ENCODE measurements around the gene SMTN.
"Not testable (repeated sequence)": the region's sequence is repeated elsewhere in the genome, so short reads cannot be mapped to it uniquely, and the experiment has no call there.

SMTN gene

DNA sequence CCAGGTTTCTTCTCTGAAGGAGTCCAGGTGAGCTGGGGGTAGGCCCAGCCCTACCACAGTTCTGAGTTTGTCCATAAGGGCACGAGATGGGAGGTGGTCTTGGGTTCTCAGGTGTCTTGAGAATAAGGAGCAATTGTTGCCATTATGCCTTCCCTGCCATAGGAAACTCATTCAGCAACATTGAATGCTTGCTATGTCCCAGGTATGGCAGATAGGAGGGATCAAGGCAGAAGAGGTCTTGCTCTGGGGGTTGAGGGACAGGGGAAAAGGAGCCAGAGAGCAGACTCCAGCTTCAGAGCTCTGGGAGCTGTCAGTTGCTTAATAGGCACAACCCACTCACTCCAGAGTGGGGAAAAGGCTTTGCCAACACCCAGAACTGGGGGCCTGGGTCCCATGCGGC is 22.0 kb downstream of the SMTN start:
- no peak for DNase-seq (ENCODE audit: extremely low read depth in 1 of 2, low read depth in 1 of 2)

DNA sequence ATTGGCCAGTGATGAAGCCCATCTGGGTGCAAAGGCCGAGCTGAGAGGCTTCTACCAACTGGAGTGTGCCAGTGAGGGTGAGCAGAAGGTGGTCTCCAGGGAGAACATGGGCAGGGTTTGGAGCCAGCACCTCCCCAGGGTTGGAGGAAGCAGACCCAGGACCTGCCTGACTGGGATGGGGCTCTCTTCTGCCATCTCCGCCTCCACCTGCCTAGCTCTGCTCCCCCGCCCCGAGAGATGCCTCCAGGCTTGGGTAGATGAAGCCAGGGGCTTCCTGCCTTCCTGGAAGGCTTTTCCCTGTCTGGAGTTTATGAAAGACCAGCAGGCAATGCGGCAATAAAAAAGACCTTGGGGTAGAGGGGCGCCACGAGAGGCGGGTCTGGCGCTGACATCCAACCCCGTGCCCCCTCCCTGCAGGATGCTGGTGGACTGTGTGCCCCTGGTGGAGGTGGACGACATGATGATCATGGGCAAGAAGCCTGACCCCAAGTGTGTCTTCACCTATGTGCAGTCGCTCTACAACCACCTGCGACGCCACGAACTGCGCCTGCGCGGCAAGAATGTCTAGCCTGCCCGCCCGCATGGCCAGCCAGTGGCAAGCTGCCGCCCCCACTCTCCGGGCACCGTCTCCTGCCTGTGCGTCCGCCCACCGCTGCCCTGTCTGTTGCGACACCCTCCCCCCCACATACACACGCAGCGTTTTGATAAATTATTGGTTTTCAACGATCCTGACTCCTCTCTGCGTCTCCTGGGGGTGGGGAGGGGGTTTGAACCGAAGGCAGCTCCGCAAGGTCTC is 23.0 kb downstream of the SMTN start:
- no peak for DNase-seq (ENCODE audit: extremely low read depth in 1 of 2, low read depth in 1 of 2)

DNA sequence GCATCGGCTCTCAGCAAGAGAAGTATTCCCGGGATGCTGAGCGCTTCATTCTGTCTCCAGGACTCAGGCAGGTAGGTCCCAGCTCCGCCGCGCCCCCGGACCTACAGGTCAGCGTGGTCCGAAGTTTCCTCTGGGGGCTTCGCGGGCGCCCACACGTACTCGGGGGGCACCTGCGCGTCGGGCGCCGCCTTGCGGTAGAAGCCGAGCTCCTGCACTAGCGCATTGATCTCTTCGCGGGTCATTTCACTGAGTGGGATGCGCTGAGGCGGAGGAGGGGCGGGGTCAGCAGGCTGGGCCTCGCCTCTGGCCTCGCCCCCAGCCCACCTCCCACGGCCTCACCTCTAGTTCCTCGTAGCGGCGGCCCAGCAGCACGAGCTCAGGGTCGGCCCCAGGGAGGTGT is 23.8 kb downstream of the SMTN start:
- DNase-seq (ENCODE audit: extremely low read depth in 1 of 2, low read depth in 1 of 2): no peak

DNA sequence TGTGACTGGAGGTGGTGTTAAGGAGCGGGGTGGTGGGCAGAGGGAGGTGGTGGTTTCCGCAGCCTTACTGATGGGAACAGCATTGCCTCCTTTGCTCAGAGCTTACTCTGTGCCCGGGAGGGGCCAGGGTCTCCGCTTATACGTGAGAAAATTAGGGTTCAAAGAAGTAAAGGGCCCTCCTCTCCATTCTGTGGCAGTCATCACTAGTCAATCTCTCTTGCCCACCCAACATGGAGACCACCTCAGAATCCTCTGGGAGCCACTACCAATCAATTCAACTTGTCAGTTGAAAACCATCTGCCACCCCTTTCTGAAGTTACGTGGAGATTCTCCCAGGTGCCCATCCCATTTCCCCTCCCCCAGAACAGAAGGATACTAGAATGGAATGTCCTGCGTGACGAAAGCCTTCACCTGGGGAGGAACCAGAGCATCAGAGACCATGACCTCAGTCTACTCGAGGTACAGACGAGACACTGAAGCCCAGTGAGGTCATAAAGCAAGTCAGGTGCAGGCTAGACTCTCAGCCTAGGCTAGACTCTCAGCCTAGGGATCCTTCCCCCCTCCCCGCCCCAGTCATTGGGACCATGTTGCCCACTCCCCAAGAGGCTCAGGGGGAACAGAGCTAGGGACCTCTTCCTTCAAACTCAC is 24.3 kb downstream of the SMTN start:
- no peak for DNase-seq (ENCODE audit: extremely low read depth in 1 of 2, low read depth in 1 of 2)

DNA sequence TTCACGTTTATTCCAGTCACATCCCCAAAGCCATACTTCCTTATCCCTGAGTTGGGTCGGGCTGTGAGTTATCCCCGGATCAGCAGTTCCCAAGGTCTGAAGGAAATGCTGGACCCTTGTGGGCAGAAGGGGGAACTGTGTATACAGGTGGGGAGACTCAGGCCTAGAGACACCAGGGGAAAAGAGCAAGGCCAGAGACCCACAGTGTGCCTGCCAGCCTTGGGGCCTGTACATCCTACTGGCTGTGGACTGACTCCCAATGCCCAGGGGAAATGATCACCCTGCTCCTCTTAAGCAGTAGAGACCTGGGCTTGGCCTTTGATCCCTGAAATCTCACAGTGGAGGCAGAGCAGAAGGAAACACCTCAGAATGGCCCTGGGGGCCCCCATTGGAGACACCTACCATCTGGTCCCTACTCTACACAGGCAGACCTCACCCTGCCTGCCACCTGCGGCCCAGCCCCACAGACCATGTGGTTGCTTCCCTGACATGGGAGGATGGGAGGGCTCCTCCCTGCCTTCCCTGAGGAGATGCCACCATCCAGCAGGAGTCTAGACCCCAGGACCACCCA is 25.0 kb downstream of the SMTN start:
- DNase-seq (ENCODE audit: extremely low read depth in 1 of 2, low read depth in 1 of 2): no peak

DNA sequence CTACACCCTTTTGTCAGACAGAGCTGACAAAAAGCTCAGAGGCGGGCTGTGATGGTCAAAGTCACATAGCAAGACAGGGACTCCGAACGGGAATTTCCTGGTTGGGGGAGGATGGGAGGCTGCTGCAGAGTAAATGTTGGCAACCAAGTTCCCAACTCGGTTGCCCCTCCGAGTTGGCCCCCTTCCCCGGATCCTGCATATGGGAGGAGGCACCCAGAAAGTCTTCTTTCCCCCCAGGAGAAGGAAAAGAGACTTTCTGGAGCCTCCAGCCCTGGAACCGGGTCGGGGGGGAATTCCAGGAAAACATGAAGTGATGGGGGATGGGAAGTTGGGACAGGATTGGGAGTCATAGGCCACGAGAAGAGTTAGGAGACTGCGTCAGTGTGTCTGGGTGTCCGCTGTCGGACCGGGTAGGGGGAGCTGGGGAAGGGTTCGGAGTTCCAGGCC is 25.6 kb downstream of the SMTN start:
- no peak for DNase-seq (ENCODE audit: extremely low read depth in 1 of 2, low read depth in 1 of 2)

DNA sequence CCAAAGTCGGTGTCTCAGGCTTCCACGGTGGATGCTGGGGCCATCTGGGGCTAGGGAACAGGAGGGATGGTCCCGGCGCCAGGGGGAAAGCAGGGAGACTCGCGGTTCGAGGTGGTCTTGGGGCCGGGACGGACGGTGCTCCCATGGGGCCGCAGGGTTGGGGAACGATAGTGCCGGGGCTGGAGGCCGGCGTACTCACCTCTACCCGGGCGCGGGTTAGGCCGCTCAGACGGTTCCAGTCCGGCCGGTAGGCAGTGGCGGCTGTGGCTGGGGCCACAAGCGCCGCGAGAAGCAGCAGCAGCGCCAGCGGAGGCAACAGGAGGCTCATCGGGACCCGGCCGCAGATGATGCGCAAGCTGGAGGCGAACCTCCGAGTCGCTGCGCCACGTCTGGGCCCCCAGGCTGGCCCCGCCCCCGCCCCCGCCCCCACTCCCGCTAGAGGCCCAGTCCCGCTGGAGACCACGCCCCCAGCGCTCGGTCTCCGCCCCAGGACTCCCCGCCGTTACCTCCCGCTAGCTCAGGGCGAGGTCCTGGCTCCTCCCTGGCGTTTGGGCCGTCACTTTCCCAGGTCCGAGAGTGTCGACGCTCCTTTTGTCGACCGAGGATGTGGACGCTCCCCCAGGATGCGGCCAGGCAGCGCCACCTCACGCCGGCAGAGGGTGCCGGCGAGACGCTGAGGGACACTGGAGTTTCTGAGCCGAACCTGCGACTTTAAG is 26.2 kb downstream of the SMTN start, which contains the start of gene SELENOM:
SELENOM (minus strand) TSS at position 391 of the 716 bp plus-strand sequence; CDS start at position 328, 63 bp downstream.
- peak; percentile 64 to 81 for DNase-seq (ENCODE audit: extremely low read depth in 1 of 2, low read depth in 1 of 2)

DNA sequence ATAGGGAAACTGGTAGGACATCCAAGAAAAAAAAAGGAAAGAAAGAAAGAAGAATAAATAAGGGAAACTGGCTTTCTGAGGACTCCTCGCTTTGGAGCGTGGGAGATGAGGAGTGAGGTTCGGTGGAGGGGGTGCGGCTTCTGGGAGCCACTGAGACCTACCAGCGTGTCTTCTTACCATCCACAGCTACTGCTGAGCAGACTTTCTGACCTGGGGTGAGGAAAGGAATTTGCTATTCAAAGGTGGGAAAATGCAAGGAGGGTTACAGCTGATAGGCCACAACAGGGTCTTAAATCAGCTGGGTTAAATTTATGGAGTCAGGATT is 26.7 kb downstream of the SMTN start:
- DNase-seq (ENCODE audit: extremely low read depth in 1 of 2, low read depth in 1 of 2): no peak

DNA sequence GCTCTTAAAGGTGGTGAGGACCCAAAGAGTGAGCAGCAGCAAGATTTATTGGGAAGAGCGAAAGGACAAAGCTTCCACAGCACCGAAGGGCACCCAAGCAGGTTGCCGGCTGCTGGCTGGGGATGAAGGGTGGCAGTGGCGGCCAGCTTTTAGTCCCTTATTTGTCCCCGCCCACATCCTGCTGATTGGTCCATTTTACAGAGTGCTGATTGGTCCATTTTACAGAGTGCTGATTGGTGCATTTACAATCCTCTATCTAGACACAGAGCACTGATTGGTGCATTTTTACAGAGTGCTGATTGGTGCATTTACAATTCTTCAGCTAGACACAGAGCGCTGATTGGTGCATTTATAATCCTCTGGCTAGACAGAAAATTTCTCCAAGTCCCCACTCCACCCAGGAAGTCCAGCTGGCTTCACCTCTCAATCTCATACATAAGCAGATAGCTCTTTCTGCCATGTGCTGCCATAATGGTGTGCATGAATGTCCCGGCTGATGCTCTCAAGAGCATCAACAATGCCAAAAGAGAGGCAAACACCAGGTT is 31.5 kb downstream of the SMTN start:
- DNase-seq (ENCODE audit: extremely low read depth in 1 of 2, low read depth in 1 of 2): not testable (repeated sequence)

DNA sequence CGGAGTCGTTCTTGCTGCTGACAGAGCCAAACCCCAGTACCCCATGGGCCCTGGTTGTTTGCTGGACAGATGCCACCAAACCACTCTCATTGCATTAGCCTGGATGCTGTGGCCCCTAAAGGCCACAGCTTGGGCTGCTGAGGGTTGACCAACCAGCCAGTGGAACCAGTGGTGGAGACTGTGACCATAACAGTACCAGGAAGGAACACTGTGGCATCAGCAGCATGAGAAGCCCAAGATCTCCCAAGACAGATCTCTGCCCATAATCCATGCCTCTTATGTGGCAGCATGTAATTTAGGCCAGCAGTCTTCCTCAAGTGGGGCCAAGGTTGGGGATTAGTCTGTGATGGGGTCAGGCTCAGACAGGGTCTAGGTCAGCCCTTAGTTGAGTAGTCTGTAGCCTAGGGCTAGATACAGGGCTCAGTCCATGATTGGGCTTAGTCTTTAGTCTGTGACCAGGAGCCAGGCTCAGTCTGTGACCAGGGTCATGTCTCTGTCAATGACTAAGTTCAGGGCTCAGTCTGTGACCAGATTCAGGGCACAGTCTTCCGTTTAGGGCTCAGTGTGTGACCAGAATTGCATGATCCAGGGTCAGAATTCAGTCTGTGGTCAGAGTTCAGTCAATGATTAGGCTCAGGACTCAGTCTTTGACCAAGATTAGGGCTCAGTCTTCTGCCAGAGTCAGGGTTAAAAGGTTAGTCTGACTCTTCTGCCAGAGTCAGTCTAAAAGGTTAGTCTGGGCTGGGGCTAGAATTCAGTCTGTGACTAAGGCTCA is 37.1 kb downstream of the SMTN start:
- no peak for DNase-seq (ENCODE audit: extremely low read depth in 1 of 2, low read depth in 1 of 2)

DNA sequence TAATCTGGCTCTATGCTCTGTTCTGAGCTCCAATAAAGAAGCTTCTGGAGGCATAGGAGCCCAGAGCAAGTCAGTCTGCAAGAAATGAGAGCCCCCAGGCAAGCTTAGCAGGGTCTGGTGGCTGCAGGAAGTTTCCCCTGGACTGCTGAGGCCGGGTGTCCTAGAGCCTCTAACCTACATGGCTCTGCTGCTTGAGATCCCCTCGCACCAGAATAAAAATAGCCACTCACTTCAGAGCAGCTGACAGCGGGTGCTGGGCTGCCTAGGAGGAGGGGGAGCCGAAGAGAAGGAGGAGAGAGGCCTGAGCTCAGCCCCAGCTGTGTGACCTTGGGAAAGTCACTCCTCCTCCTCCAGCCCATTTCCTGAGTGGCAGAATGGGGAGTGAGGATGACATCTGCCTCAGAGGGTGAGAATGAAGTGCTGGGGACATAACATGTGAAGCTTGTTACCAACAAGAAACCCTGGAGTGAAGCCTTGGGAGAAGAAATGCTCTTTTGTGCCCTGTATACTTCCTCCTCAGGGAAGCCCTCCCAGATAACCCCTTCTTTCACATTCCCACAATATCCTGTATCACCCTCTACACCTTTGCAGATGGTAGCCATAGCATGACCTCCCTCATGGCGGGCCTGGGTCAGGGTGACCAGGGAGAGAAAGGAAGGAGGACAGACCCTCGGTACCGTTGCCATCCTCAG is 38.1 kb downstream of the SMTN start:
- DNase-seq (ENCODE audit: extremely low read depth in 1 of 2, low read depth in 1 of 2): no peak

DNA sequence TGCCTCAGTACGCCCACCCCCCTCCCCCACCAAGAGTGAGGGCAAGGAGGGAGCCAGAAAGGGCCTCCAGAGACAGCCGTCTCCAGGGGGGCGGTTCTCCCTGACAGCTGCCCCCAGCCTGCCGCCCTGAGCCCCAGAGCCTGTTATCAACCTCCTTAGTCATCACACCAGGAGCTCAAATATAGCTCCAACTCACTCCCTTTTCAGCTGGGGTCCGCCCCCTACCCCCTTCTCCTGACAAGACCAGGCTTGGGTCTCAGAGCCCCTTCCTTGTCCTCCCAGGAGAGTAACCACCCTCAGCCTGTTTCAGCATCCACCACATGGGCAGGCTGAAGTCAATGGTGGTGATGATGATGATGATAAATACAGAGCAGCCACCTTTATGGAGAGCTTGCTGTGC is 39.1 kb downstream of the SMTN start:
- no peak for DNase-seq (ENCODE audit: extremely low read depth in 1 of 2, low read depth in 1 of 2)

DNA sequence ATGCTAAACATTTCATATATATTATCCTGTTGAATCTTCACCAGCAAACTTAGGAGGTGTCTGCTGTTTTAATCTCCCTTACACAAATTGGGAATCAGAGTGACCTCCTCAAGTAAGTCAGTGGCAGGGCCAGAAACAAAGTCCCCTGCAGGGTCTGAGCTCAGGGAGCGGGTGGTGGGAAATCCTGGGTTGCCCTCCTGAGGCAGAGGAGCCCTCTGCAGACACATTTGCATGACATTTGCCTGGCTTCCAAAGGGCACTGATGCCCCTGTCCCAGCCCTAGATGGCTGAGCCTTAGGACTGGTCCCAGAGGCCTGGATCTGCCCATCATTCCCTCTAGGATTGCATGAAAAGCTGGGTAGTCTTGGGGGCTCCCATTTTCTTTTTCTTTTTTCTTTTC is 39.5 kb downstream of the SMTN start:
- DNase-seq (ENCODE audit: extremely low read depth in 1 of 2, low read depth in 1 of 2): no peak

DNA sequence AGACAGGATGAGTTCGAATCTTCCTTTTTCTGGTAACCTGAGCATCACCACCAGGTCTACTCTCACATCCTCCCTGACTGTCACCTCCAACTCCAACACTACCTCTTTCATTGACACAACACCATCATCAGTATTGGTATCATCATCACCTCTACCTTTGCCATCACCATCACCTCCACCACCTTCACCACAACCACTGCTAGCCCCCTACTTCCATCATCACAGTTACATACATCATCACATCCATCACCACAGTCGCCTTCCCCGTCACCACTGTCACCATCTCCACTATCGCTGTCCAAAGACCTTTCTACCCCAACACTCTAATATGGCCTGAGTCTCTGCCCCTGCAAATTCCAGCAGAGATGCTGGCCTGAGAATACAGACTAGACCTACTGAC is 40.3 kb downstream of the SMTN start:
- no peak for DNase-seq (ENCODE audit: extremely low read depth in 1 of 2, low read depth in 1 of 2)

DNA sequence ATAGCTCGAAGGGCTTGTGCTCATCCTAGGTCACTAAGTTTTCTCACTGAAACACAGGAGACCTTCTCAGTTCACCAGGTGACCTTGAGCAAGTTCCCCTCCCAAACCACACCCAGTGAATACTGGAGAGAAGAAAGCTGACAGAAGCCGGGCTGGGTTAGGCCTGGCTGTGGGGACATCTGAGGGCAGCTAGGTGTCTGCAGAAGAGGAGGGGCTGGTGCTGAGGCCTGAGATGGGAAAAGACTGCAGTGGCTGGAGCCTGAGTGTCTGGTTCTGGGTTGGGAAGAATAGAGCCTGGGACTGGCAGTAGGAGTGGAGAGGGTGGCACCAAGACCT is 41.0 kb downstream of the SMTN start:
- DNase-seq (ENCODE audit: extremely low read depth in 1 of 2, low read depth in 1 of 2): no peak

DNA sequence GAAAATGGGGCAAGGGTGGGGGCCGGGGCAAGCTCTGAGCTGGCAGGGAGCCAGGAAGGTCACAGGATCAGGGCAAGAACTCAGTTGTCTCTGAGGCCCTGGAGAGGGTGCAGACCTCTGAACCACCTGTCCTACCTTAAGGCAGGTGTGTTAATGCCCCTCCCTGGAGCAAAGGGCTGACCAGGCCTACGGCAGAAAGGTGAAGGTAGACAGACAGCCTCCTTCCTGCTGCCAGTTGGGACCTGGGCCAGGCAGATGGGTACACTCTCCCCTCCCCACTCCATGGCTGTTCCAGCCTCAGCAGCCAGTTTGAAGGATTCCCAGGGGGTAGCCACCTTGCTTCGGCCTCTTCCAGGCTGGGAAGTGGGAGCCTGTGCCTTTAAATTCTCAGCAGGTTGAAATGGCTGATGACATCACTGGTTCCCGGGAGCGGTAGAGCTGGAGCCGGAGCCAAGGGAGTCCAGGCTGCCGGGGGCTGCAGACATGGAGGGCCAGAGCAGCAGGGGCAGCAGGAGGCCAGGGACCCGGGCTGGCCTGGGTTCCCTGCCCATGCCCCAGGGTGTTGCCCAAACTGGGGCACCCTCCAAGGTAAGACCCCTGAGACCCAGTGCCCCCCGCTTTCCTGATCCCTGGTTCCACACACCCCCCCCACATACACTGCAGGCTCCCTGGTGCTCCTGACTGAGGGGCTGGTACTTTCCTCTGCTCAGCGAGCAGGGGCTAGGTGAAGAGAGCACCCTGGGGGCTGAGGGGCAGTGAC is 41.6 kb downstream of the SMTN start, which contains the start of gene INPP5J:
INPP5J (plus strand) TSS at position 435 of the 760 bp plus-strand sequence; CDS start at position 484, 49 bp downstream.
- no peak for DNase-seq (ENCODE audit: extremely low read depth in 1 of 2, low read depth in 1 of 2)

DNA sequence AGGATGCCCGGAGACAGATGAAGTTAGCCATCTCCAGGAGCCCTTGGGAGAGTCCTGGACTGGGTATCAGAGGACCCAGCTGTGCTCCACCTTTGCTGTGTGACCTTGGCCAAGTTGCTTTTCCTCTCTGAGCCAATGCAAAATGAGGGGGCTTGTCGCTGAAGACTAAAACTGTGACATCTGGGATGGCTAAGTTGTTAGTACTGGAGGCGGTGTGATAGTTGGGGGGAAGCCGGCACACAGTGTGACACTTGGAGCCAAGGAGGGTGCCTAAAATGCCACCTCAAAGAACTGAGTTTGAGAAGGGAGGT is 42.1 kb downstream of the SMTN start:
- DNase-seq (ENCODE audit: extremely low read depth in 1 of 2, low read depth in 1 of 2): no peak

DNA sequence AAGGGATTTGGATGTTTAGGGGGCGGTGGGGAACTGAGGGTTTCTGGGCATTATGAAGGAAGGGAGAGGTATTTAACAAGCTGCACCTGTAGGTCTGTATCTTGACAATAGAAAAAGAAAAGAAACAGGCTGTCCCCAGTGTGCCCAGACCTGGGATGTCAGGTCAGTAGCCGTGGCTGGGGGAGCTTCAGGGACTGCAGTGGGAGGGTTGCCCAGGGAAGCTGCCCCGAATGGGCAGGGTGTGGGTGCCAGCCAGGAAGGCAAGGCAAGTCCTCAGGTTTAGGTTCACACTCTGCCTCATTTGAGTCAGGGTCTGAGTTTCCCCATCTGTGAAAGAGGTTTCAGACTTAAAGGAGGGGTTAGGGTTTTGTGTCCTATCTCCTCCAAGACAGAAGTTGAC is 43.2 kb downstream of the SMTN start:
- DNase-seq (ENCODE audit: extremely low read depth in 1 of 2, low read depth in 1 of 2): no peak

DNA sequence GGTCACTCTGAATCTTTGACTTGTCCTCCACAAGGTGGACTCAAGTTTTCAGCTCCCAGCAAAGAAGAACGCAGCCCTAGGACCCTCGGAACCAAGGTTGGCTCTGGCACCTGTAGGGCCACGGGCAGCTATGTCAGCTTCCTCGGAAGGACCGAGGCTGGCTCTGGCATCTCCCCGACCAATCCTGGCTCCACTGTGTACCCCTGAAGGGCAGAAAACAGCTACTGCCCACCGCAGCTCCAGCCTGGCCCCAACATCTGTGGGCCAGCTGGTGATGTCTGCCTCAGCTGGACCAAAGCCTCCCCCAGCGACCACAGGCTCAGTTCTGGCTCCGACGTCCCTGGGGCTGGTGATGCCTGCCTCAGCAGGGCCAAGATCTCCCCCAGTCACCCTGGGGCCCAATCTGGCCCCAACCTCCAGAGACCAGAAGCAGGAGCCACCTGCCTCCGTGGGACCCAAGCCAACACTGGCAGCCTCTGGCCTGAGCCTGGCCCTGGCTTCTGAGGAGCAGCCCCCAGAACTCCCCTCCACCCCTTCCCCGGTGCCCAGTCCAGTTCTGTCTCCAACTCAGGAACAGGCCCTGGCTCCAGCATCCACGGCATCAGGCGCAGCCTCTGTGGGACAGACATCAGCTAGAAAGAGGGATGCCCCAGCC is 43.8 kb downstream of the SMTN start:
- DNase-seq (ENCODE audit: extremely low read depth in 1 of 2, low read depth in 1 of 2): no peak

Data from stimulated activated CD8-positive, alpha-beta memory T cell treated with anti-CD3 and anti-CD28 coated beads, Interleukin-7, amount 100 ng/mL, for 48 hours (primary cell).